ENCODE data around the gene P2RY11.

The P2RY11 gene, protein sequence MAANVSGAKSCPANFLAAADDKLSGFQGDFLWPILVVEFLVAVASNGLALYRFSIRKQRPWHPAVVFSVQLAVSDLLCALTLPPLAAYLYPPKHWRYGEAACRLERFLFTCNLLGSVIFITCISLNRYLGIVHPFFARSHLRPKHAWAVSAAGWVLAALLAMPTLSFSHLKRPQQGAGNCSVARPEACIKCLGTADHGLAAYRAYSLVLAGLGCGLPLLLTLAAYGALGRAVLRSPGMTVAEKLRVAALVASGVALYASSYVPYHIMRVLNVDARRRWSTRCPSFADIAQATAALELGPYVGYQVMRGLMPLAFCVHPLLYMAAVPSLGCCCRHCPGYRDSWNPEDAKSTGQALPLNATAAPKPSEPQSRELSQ

DNA sequence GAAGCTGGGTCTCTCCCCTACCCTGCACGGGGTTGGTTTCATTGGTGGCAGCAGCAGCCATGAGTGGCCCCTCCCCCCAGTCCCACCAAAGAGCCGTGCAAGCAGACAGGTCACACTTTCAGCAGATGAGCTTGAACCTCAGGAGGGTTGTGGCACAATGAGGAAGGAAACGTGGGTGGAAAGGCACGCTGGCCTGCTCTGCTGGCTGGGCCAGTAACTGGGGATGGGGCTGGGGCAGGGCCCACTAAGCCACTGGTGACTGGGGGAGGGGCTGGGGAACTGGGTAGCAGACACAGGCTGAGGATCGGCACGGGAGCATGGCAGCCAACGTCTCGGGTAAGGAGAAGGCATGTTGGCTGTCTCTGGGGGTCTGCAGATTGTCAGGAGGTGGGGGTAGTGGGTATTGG lies at the start of gene P2RY11:
TSS of gene P2RY11 (plus strand) at position 289 of the 407 bp plus-strand sequence. CDS start at position 318, 29 bp downstream.
- DNase-seq (ENCODE audit: low spot score) = peak; percentile 57

DNA sequence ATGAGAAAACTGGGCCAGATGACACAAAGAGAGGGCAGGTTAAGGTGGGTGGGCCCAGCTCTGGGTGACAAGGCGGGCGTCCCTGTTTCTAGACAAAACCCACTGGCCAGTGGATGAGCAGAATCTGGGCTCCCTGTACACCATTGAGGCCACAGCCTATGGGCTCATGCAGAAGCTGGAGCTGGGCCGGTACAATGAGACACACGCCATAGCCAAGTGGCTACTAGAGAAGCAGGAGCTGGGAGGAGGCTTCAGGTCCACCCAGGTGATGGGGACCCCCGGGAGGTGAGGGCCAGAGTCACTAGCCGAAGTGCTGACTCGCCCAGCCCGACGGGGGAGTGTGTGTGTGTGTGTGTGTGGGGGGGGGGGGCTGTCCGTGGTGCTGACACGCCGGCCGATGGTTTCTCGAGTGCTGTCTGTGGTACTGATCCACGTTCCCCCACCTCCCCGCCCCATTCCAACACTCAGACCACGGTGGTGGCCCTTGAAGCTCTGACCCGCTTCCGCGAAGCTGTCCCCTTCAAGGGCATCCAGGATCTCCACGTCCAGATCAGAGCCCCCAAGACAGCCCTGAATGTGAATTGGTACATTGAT lies 49.7 kb upstream of the P2RY11 start:
- DNase-seq (ENCODE audit: low spot score) = no peak

DNA sequence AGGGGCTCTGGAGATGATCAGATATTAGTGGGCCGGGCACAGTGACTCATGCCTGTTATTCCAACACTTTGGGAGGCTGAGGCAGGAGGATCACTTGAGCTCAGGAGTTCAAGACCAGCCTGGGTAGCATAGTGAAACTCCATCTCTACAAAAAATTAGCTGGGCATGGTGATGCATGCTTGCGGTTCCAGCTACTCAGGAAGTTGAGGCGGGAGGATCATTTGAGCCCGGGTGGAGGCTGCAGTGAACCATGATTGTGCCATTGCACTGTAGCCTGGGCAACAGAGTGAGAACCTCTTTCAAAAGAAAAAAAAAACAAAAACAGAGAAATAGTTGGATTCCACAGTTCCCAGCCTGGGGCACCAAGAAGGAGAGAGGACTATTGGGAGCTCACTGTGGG lies 43.3 kb upstream of the P2RY11 start:
- no peak for DNase-seq (ENCODE audit: low spot score)

DNA sequence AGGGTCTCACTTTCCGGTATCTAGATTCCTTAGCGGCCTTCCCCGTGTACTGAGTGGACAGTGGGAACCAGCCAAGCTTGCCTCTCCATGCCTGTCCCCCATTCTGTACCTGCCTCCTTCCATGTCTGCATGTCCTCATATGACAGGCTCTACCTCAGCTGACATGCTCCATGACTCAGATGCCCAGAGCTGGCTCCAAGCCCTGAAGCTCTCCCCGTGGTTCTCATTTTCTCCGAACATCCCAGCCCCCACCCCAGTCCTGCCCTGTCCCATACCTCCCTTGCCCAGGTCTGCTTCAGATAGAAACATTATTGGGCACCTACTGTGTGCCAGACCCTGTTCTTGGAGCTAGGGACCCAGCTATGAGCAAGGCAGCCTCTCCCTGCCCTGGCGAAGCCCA lies 42.4 kb upstream of the P2RY11 start:
- no peak for DNase-seq (ENCODE audit: low spot score)

DNA sequence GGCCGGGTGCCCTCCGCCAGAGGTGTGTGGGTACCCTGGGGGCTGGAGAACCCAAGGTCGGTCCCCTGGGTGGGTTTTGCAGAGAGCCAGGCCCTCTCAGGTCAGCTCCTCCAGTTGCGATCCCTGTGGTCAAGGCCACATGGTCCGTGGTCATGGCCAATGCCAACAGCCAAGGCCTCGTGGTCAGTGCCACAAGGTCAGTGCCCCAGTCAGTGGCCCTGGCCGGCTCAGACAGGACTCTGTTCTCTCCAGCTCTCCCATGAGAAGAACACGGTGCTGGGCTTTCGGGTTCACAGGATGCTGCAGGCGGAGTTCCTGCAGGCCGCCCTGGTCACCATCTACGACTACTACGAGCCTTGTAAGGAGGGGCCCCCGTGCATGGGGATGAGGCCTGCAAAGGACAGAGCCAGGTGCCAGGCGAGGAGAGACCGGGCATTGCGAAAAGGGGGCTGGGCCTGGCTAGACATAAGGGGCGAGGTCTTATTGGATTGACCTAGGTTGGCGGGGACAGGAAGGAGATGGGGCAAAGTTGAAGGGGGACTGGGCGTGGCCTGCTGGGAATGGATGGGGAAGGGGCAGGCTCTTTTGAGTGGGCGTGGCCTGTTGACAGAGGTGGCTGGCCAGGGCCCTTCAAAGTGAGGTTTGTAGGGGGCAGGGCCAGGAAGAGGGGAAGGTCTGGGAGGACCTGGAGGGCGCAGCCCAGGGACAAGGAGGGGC lies 40.6 kb upstream of the P2RY11 start:
- DNase-seq (ENCODE audit: low spot score) = no peak

DNA sequence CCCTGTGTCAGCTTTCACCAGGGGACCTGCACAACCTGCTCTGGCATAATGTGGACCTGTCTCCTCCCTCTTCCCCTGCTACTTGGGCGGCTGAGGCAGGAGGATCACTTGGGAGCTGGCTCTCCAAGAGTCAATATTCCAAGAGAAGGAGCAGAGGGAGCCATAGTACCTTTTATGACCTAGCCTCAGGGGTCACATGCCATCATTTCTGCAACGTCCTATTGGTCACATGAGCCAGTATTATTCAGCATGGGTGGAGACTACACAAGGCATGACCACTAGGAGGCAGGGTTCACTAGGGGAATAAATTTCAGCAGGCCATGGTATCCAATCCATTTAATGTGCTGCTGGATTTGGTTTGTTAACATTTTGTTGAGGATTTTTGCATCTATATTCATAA lies 37.3 kb upstream of the P2RY11 start:
- no peak for DNase-seq (ENCODE audit: low spot score)

DNA sequence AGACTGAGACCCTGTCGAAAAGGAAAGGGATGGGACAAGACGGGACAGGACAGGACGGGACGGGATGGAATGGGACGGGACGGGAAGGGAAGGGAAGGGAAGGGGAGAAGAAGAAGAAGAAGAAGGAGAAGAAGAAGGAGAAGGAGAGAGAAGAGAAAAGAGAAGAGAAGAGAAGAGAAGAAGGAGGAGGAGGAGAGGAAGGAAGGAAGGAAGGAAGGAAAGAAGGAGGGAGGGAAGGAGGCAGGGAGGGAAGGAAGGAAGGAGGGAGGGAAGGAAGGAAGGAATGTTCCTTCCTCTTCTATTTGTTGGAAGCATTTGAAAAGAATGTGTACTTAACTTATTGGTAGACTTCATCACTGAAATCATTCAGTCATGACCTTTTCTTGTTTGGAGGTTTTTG lies 35.0 kb upstream of the P2RY11 start:
- no peak for DNase-seq (ENCODE audit: low spot score)

DNA sequence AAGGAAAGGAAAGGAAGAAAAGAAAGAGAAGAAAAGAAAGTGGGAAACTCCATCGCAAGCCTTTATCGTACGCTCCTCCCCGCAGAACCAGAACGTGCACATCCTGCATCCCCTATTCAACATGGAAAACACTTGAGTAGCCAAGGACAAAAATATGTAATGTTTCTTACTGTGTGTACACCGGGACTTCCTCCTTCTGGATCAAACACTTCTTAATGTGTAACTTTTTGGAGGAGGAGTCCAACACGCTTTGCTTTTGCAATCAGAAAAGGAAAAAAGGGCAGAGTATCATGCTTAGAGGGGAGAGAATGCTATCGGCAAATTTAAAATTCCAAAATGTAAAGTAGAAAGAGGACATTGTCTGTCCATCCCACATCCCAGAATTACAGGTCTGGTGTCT lies 33.2 kb upstream of the P2RY11 start:
- no peak for DNase-seq (ENCODE audit: low spot score)

DNA sequence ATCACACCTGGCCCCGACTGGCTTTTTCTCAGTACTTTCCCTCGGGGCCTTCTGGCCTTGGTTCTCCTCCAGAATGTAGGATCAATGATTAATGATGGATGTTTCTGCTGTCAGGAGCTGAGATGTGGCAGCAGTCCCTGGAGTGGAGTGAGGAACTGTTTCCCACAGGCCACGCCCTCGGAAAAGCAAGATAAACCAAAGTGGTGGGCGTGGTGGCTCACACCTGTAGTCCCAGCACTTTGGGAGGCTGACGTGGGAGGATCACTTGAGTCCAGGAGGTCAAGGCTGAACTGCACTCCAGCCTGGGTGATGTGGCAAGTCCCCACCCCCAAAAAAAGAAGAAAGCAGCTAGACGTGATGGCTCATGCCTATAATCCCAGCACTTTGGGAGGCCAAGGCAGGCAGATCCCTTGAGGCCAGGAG lies 32.5 kb upstream of the P2RY11 start:
- DNase-seq (ENCODE audit: low spot score) = no peak

DNA sequence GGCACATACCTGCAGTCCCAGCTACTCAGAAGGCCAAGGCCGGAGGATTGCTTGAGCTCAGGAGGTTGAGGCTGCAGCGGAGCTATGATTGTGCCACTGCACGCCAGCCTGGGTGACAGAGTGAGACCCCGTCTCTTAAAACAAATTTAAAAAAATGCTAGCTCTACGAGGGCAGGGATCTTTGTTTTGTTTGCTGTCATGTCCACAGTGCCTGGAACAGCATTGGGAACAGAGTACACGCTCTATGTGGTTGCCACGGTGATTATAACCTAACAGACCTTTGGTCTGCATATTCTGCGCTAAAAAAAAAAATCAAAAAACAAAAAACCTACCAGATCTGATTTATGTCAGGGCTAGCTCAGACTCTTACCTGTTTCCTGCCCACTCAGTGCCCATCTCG lies 27.6 kb upstream of the P2RY11 start:
- DNase-seq (ENCODE audit: low spot score) = no peak

DNA sequence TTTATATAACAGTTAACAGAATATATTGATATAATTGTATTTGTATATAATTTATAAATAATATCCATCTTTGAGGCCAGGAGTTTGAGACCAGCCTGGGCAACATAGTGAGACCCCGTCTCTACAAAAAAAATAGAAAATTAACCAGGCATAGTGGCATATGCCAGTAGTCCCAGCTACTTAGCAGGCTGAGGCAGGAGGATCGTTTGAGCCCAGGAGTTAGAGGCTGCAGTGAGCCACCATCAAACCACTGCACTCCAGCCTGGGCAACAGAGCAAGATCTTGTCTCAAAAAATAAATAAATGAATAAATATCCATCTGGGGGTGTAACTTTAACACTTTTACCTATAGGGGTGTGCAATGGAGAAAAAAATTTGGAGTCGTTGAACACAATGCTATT lies 26.7 kb upstream of the P2RY11 start:
- DNase-seq (ENCODE audit: low spot score) = no peak

DNA sequence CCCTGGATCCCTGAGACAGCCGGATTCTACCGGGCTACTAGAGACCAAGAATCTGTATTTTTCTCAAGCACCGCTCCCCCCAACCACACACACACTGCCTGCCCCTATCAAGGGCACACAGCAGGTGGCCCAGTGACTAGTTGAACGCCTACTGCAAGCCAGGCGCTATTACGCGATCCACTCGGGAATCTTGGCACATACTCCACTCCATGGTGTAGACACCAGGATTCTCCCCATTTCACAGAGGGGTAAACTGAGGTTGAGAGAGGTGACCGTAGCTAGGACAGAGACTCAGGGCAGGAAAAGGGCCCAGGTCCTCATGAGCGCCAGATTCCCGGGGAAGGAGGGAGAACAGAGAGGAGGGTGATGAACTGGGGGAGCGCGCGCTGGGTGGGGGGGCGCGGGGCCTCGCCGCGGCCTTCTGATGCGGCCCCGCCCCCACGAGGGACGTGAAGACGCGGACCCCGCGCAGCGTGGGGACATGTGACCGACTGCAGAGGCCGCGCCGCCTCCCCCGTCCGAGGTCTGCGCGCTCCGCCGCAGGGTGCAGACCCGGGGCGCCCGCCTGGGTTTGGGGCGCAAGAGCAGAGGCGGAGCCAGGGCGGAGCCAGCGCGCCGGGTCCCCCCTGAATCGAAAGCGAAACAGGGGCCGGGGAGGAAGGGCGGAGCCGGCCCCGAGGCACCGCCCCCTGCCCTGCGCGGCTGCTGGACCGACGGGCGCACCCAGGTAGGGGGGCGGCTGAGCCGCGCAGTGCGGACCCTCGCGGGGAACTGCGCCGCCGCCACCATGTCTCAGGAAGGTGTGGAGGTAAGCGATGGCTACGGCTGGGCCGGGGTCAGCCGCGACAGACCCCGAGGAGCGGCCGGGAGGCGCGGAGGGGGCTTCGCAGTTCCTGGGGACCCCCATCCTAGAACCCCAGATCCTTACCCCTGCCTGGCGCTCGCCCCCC lies 25.6 kb upstream of the P2RY11 start, which contains the start of gene SHFL:
TSS of gene SHFL (plus strand) at position 677 of the 950 bp plus-strand sequence. CDS start at position 788, 111 bp downstream.
- peak; percentile 73 for DNase-seq (ENCODE audit: low spot score)

DNA sequence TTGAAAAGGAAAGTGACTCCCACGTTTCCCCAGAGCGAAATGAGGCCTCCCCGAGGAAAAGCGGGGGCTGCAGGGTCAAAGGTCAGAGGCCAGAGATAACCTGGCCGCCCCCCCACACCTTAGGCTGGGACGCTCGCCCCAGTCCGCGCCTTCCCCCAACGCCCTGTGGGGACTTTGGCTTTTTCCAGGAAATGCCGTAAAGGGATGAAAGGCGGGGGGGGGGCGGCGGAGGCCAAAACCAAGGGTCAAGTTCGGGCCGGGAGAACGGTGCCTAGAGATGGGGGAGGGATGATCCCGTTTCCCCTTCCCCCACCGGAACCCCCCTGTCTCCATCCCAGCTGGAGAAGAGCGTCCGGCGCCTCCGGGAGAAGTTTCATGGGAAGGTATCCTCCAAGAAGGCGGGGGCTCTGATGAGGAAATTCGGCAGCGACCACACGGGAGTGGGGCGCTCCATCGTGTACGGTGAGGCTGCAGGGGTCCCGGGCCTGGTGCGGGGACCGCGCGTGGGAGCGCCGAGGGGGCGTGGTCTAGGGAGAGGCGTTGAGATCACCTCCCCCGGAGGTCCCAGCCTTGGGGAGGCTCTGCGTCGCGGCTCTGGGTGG lies 24.8 kb upstream of the P2RY11 start:
- no peak for DNase-seq (ENCODE audit: low spot score)

DNA sequence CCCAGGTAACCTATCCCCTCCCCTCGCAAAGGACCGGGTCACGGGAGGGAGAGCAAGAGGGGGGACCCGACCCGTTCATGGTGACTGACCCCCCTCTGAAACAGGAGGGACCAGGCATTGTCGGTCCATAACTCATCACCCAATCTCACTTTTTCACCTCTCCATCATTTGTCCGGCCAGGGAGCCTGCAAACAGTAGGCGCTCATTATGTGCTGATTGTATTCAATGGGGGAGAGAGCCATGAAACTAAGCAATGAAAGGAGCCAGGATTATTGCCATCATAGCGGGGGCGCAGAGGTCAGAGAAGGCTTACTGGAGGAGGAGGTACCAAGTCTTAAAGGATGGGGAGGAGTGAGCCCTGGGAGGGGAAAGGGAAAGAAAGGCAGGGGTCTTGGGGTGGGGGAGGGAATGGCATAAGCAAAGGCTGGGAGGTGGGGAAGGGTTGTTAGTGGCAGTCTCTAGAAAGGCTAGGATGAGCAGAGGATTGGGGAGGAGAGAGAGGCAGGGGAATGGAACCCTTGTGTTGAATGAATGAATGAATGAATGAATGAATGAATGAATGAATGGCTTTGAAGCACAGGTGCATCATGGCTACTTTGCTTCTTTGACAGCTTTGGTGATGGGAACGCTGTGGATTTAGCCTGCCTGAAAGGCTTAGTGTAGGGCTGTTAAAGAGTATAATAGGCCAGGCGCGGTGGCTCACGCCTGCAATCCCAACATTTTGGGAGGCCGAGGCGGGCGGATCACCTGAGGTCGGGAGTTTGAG lies 24.0 kb upstream of the P2RY11 start:
- DNase-seq (ENCODE audit: low spot score) = no peak

DNA sequence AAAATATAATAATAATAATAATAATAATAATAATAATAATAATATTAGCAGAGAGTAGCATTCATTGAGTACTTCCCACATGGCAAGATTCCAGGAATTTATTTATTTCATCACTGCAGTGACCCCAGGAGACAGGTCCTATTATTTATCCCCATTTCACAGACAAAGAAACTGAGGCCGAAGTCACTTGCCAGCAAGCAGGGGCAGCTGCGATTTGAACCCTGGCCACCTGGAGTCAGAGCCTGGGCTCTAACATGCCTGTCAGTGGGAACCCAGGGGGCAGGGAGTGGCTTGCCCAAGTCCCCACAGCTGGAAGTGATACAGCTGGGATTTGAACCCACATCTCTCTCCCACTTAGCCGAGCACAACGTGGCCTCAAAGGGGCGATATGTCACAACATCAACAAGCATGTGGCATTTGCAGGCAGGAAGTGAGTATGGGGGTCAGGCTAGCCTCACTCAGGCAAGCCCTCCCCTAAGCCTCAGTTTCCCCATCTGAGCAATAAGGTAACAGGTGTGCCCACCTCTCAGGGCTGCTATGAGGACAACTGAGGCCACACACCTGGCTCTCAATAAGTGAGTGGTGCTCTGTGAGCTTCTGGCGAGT lies 22.4 kb upstream of the P2RY11 start:
- no peak for DNase-seq (ENCODE audit: low spot score)

DNA sequence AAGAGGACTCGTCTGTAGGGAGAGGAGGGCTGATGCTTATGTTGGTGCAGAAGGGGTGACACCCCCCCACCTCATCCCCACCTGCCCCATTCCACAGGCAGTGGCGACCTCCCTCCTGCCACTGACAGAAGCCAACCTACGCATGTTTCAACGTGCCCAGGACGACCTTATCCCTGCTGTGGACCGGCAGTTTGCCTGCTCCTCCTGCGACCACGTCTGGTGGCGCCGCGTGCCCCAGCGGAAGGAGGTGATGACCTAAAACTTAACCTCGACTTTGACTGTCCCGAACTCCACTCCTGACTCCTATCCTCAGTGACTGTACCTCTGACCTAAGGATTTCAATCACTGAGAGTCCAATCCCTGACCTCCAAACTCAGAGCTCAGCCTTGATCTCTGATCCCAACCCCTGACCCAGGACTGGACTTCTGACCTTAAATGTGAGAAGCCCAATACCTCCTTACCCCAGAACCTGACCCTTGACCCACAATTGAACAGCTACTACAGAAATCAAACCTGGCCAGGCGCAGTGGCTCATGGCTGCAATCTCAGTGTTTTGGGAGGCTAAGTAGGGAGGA lies 21.6 kb upstream of the P2RY11 start:
- DNase-seq (ENCODE audit: low spot score) = no peak

DNA sequence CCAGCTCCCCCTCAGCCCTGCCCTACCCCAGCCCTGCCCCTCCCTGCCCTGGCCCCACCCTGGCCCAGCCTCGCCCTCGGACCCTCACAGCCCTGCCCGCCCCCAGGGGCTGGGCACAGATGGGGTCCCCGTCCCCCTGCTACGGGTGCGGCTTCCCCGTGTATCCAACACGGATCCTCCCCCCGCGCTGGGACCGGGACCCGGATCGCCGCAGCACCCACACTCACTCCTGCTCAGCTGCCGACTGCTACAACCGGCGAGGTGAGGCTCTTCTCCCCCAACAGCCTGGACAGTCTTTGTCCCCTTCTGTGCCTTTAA lies 20.2 kb upstream of the P2RY11 start:
- DNase-seq (ENCODE audit: low spot score) = no peak

DNA sequence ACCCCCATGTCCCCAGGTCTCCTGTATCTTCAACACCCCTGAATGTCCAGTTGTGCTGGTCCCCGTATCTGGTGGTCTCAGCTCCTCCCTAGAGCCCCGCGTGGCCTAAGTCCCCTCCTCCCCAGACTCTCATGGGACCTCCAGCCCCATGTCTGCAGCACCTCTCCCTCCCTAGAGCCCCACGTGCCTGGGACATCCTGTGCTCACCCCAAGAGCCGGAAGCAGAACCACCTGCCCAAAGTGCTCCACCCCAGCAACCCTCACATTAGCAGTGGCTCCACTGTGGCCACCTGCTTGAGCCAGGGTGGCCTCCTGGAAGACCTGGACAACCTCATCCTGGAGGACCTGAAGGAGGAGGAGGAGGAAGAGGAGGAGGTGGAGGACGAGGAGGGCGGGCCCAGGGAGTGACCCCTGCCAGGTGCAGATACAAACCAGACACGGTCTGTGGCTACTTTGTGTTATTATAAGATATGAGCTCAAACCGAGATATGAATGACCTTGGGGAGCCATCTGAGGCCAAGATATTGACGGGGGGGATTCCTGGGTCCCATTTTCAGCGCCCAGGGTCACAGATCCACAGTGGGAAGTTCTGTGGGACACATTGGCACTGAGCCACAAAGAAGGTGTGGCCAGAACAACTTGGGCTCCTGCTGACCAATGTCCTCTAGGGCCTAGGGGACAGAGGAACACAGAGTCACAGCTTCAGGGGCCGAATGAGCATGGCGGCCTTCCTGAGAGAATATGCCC lies 19.4 kb upstream of the P2RY11 start:
- no peak for DNase-seq (ENCODE audit: low spot score)

DNA sequence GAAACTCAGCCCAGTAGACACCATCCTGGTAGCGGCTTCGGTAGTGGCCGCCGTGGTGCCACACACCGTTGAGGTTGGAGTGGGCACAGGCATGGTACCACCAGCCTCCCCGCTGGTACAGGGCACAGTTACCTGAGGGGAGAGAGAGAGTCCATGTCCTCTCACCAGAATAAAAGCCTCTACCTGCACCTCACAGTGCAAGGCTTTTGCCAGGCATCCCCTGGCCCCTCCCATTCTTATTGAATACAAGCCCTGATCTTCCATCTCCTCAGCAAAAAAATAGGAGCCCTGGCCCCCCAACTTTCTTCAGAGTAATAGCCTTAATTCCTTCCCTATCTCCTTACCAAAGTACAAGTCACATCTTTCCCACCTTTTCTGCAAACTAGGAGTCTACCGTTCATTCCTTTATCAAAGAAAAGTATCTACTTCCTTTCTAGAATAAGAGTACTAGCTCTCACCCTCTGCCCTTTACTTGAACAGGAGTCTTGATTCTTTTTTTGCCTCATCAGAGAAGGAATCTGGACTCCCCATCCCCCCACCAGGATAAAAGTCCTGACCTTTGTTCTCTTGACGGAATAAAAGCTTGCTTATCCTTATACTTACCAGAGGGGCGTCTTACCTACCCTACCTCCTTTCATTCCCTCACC lies 18.7 kb upstream of the P2RY11 start:
- no peak for DNase-seq (ENCODE audit: low spot score)
